ENCODE measurements around the gene FAM131B.

DNA sequence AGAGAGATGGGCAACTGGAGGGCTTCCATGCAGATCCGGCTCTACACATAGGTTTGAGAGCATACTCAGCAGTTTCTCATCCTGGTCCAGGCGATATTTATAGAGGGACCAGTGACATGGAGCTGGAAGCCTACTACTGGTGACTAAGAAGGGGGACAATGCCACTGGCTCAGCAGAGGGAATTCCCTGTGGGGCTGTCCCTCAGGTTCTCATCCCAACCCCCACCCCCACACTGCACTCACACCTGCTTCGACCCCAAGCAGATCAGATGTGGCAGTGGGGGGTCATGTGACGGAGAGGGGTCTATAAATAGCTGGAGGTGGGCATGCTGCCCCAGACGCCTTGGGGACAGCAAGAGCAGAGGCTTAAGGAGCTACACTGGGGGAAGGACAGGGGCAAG is 46.7 kb downstream of the FAM131B start, which contains the start of gene CLCN1:
- TF ChIP-seq CTCF (IDR thresholded peaks at IDR 0.05): no peak
- TF ChIP-seq POLR2A (IDR thresholded peaks at IDR 0.05): no peak

Data from thyroid gland (tissue), 4 donors.